Left ventricle myocardium superior (tissue), 1 donor: ENCODE measurements around the gene C8B. TPM values are rescaled to one million over a fixed set of nuclear protein-coding genes. Genes with fewer than 3 reads are reported as not detected.

Source experiments
- ATAC-seq: fragments of 200-7000 bp; cut with Tn5 transposase; one replicate; pipeline ENCODE4 v1.9.1; 2020; ENCODE audit warnings: mild to moderate bottlenecking, moderate library complexity
- DNase-seq: peaks from one replicate; pipeline ENCODE4 v3.0.0-alpha.2; 2020
- intact Hi-C: fragments of 100-400 bp; cut with micrococcal nuclease; formaldehyde crosslinking; loops from one replicate; pipeline ENCODE4 v1.11.0; 2022
- long read RNA-seq: library from polyadenylated mRNA; unstranded; transcript quantifications from one replicate; pipeline ENCODE4 v2.0.0, GENCODE V29; 2021
- total RNA-seq: library from RNA; stranded (reverse); fragmentation: NEBNext Ultra II Directional; extraction: Animal tissue kit (Norgen Biotek cat#: 25700); gene quantifications from one replicate; pipeline ENCODE4 v1.2.1, GENCODE V29; 2021
- donor health status: DM: no; HTN: yes; CAD: no; lungs with severe emphysema.

C8B gene
- not detected for total RNA-seq
- long read RNA-seq, result 0 reads

DNA sequence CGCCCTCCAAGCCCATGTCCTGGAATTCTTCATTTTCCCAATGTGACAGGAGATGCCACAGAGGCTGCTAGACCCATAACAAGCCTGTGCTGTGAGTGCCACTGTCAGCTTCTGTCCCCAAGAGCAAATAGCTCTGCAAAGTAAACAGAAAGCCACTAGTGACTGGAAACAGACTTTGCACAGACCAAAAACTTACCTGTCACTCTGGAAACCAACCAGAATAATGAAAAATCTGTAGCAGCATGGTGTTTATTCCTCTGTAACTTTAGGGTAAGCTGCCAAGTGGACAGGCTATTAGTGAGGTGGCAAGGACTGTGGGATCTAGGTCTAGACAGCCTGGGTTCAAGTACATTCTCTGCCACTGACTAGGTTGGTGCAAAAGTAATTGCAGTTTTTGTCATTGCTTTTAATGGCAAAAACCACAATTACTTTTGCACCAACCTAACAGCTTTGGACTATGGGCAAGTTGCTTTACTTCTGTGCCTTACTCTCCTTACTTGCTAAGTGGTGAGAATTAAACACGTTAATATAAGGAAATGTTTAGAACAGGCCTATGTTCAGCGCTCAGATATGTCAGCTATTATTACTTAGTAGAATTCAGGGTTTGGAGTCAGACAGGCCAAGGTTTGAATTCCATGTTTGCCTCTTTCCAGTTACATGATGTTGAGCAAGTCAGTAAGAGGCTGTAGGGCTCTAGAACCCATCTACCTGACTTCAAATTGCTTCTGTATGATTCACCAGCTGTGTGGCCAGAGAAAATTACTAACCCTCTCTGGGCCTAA, at the start of gene C8B:
C8B (minus strand) TSS at position 100 of the 782 bp plus-strand sequence; CDS start at position 33, 67 bp downstream.
- intact Hi-C loops, result no loop called here
- no peak for ATAC-seq
- DNase-seq, result no peak

DNA sequence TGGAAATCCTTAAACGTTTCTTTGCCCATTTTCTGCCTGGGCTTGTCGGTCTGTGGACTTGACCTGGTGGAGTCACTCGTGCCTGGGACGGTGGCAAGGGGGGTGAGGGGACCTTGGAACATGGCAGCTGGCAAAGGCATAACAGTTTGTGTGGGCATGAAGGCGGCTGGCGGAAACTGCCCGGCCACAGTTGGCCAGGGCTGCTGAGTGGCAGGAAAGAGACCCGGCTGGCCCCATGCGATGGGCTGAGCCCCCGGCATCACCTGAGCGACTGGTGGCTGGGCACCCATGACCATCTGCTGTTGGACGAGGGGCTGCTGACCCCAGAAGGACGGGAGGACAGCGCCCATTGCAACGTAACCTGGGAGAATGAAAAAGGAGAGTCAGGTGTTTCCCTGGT, 49.3 kb upstream of the C8B start:
- intact Hi-C loops, result no loop called here
- DNase-seq, result no peak
- no peak for ATAC-seq

DNA sequence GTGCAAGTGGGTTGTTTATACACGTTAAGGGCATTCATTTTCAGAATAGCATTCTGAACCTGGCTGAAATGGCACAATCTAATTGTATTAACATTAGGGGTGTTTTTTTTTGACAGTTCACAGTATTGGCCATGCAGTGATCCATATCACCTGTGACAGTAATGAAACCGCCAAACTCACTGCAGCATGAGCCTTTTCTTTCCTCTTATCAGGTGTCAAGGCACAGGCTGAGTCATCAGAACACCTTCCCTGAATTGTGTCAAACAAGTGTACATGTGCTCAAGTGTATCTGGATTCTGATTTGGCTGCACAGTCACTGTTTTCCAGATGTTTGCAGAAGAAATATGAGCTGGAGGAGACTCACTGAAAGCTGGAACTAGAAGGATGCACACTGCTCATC, 47.7 kb upstream of the C8B start:
- ATAC-seq, result peak; percentile 46
- DNase-seq, result no peak
- intact Hi-C loops, result no loop called here

DNA sequence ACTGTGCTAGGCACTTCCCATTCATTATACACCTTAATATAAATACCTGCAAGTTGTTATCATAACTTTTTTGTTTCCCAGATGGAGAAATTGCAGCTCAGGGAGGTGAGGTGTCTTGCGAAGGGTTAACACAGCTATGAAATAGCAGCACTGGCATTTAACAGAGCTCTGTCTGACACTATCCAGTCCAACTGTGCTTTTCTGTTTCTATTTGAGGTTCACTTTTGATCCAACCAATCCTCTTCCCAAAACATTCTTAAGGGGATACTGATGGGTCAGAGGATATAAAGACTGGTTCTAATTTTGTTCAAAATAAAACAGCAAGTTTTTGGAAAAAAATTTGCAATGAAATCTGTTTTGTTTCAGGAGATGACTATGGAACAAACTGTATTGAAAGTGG, 46.5 kb upstream of the C8B start:
- ATAC-seq (peak; percentile 69), DNase-seq (no peak)
- intact Hi-C loops, result no loop called here

DNA sequence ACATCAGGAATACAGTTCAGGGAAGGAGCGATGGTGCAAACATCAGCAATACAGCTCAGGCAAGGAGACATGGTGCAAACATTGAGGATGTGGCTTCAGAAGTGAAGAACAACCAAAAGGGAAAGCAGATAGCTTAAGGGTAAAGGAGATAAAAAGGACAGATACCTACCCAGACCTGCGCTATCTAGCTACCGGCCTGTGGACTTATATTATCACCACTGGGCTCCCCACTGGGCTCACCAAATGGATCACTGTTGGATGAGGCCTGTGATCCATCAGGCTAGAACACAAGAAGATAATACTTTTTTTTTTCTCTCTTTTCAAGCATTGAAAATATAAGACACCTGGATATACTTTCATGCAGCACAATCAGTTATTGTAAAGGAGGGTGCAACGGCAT, 44.7 kb upstream of the C8B start:
- DNase-seq (no peak), ATAC-seq (no peak)
- intact Hi-C loops, result no loop called here

DNA sequence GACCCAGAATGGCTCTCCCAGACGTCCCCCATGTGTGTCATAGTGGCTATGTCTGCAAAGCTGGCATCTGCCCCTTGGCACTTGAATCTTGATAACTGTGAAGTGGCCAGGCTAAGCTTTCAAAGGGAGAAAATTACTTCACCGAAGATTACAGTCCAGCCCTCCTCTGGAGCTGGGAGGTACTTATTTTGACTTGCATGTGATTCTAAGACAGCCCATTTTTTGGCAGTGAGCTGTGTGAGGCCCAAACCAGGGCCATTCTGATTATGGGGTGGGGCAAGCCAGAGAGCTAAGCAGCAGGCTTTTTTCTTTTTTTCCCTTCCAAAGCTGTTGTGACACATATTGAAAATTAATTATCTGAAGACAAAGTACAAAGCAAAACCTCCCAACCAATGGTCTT, 42.1 kb upstream of the C8B start:
- intact Hi-C loops, result no loop called here
- ATAC-seq (peak; percentile 72), DNase-seq (no peak)

DNA sequence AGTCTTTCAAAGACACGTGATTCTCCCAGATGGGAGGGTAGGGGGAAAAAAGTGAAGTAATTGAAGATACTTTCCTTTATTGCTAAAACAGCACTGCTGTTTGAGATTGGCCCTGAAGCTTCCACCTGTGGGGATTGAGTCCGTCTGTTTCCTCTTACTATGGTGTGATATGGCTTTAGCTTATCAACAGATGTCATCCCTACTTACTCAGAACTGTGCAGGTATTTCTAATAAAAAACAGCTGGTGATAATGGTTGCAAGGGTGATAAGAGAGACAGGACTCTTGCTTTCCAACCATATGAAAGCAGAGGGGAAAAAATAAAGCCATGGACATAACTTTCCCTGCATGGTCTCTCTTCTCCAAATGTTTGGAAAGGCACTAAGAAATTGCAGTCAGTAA, 41.7 kb upstream of the C8B start:
- ATAC-seq (no peak), DNase-seq (no peak)
- intact Hi-C loops, result no loop called here

DNA sequence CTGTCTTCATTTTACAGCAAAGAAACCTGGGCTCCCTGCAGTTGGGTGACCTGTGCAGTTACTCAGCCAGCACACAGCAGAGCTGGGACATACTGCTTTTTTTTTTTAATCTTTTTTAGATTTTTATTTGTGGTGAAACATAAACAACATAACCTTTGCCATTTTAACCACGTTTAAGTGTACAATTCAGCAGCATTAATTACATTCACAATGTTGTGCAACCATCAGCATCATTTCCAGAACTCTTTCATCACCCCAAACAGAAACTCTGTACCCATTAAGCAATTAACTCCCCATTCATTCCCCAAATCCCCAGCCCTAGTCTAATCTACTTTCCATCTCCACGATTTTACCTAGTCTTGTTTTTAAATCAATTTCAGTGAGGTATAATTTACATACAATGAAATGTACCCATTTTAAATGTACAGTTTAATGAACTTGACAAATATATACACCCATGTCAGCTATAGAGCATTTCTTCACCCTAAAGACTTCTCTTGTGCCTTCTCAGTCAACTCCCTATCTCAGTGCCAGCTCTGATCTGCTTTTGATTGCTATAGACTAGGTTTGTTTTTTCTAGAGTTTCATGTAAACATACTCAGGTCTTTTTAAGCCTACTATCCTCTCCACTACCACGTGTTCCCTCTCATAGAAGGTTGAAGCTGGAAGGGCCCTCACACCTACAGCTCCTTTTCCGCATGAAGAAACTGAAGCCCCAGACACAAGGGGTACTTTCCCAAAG, 37.8 kb upstream of the C8B start:
- no peak for DNase-seq

DNA sequence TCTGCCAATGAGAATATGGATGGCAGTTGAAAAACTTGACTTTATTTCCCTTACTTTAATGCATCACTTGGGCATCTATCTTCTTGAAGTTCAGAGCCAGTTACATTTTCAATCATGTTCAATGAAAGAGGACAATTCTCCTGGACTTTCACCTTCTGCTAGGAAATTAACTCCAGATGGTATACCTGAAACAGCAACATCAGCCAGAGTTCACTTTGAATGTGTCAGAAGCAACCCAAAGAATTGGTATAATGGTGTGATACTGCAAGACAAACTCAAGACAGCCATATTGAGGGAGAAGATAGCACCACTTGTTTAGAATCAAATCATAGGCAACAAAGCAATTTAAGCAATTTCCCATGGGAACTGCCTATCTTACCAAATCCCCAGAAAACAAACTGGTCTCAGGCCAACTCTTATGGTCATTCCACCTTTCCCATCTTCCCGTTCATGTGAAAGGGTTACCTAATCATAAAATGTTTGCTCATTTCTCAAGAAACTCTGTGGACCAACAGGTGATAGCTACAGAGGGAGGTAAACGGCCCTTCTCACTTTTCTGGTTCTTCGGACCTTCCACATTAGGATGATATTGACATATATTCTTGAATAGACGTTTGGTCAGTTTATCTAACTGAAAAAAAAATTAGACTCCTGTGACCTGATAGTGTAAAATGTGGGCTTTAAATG, 29.7 kb upstream of the C8B start:
- DNase-seq, result no peak
- intact Hi-C loops, result no loop called here
- no peak for ATAC-seq

More for the DNA sequence above, 37.8 kb upstream of the C8B start:
- intact Hi-C loops, result no loop called here
- no peak for ATAC-seq

DNA sequence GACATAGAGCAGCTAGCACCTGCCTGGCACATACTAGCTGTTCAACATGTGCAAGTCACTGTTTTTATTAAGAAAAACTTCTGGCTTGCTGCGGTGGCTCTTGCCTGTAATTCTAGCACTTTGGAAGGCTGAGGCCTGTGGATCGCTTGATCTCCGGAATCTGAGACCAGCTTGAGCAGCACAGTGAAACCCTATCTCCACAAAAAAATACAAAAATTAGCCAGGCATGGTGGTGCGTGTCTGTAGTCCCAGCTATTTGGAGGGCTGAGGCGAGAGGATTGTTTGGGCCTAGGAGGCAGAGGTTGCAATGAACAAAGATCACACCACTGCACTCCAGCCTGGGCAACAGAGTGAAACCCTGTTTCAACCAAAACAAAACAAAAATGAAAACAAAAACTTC, 27.7 kb upstream of the C8B start:
- DNase-seq (no peak), ATAC-seq (no peak)
- intact Hi-C loops, result no loop called here

DNA sequence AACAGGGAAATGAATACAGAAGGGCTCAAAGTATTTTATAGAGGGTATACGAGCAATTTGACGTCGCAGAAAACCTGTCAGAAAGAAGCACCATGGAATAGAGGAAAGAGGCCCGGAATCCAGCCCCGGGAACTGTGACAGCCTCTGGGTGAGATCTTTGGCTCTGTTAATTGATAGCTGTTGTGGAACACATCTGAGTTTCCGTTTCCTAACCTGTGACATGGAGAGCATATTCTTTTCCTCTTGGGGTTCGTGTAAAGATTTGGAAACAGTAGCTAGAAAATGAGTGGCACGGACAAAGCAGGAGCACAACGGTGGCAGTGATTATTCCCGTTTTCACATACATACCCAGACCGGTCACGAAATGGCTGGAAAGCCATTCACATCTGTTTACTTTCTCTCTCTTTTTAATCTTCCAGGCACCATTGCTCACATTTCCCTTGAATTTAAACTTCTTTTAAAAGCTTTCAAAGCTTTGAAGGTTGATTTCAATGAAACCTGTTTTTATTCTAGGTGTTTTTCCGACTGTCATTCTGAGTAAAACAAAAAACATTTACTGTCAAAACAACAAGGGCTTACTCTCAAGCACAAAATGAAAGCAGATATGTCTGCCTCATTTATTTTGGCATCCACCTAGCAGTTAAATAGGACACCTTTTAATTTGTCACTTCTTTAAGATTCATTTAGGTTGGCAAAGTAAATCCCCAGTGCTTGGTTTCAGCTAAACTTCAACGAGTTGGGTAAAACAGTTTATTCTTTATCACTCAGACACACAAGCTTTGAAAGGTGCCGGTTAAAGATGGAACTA, 26.7 kb upstream of the C8B start:
- ATAC-seq (no peak), DNase-seq (no peak)
- intact Hi-C loops, result no loop called here

DNA sequence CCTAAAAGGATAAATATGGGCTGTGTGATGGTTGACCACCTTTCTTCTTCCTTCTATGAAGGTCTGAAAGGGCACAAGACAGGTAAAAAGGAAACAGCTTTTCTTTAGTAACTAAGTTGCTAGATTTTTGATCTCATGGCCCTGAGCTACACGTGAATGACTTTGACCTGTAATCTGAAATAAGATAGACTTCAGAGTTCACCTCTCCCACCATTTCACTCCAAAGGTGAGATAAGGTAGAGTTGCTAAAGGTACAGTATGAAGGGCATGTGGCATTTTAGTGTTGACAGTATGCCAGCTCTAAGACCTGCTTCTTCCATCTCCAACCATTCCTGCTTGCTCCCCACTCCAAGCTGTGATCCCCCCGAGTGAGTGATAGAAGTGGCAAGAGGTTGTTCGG, 25.8 kb upstream of the C8B start:
- intact Hi-C loops, result no loop called here
- ATAC-seq (no peak), DNase-seq (no peak)

DNA sequence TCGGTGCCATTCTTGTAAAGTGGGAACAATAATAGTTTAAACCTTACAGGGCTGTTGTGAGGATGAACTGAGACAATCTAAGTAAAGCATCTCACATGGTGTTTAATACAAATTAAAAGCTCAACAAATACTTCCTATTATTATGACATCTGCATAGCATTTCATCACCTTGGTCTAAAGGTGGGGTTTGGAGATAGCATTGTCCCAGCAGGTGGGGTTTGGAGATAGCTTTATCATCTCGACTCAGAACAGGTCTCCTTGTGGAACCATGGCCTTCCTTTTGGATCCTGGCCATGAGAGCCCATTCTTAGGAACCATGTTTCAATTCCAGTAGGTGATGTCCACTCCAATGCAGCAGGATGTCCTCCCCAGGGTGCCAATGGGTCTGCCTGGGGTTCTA, 20.6 kb upstream of the C8B start:
- no peak for DNase-seq
- intact Hi-C loops, result no loop called here
- no peak for ATAC-seq

DNA sequence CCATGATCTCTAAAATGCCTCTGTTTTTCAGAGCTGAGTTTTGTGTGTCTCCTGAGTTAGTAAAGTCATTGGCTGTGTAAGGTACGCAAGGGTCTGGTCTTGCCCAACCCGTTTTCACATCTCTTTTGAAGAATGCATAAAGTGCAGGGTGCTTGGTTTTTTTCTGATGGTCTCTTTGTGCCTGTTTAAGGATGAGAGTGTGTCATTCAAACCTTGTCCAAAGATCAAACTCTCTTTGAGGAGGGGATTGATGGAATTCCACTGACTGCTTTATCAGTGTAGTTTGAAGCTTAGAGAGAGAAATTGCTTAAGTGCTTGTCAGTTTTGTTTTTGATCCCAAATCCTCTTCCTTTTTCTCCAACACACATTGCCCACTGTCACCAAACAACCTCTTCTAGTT, 20.0 kb upstream of the C8B start:
- intact Hi-C loops, result no loop called here
- DNase-seq (no peak), ATAC-seq (no peak)

DNA sequence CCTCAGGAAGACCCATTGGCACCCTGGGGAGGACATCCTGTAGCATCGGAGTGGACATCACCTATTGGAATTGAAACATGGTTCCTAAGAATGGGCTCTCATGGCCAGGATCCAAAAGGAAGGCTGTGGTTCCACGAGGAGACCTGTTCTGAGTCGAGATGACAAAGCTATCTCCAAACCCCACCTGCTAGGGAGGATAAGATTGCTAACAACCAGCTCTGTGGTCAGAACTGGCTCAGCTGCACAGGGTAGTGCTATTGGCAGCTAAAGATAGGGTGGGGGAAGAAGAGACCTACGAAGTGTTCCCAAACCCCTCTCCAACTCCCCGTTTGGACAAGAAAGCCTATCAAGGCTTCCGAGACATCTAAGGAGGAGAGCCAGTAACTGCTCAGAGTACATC, 17.7 kb upstream of the C8B start:
- intact Hi-C loops, result no loop called here
- ATAC-seq, result no peak
- DNase-seq, result no peak

DNA sequence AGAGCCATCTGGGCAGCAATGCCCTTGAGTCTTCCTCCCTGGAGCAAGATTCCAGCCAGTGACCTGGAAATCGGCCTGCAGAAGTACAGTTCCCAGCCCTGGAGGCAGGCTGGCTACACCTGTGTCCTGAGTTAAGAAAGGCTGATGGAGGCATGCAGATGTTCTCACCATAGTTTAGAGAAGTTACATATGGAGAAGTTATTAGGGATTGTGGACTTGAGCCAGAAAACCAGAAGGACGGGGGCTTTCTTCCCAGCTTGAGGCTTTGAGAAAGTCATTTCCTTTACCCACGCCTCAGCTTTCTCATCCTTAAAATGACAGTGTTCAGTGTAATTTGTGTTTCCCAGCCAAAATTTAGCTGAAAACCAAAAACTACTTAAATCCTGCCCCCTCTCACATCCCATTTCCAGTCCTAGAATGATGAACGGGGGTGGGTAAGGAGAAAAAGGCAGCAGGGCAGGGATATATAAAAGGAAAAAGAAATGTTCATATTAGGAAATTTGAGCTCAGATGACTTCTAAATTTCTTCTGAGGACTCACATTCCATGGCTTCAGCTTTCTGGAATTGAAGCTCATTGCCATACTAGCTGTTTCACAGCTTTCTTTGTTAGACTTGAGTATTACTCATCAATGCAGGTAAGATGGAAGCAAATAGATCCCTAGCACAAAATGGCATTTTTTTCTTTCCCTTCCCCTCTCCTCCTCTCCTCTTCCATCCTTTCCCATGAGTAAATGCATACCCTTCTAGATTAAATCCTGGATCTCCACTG, 14.4 kb upstream of the C8B start:
- DNase-seq (no peak), ATAC-seq (no peak)
- intact Hi-C loops, result no loop called here

DNA sequence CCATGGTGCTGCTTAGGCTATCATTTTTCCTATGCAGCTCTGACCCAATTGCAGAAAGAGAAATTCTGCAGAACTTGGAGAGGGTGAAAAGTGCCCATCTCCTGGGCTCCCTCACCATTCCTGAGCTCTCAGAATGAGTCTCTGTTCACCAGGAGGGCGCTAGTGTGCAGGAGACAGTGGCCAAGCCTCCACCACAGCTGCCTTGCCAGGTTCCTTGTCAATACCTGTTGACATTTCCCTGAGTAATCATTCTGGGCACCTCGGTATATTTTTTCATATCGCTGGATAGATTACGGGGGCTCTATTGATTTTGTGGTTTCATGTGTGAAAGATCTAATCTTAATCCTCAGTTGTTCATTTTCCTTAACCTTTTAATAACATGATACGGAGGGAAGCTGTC, 13.0 kb upstream of the C8B start:
- DNase-seq (no peak), ATAC-seq (no peak)
- intact Hi-C loops, result no loop called here

DNA sequence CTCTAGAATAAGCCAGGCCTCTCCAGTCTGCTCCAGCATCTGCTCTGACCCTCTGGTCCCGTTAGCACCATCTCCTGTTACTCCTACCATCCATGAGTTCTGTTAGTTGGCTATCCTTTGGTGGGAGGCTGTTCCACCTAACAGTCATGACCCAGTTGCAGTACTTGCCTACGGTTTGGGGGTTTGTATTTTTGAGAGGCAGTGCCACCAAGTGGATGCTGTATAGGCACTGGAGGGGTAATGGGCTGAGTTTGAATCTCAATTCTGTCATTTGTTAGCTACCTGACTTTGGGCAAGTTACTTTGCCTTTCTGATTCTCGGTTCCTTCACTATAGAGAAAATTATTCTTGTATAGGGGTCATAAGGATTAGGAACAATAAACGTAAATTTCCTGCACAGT, 12.1 kb upstream of the C8B start:
- DNase-seq (no peak), ATAC-seq (no peak)
- intact Hi-C loops, result no loop called here

DNA sequence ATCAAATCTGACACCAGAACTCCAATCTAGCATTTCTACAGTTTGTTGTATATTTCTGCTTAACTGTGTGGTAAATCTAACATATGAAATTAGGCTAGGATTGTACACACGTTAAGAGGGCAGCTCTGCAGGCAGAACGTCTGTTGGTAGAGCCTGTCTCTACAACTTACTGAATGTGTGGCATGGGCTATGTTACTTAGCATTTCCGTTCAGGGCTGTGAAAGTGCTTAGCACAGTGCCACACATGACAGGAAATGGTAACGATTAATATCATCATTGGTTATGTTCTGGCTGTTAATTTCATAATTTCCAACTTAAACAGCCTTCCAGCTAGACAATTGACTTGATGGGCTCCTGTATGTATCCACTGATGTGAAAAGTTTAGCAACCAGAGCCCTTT, 9.6 kb upstream of the C8B start:
- ATAC-seq (no peak), DNase-seq (no peak)
- intact Hi-C loops, result no loop called here
